ENCODE results near the gene DCTN4. TPM values are rescaled to one million over a fixed set of nuclear protein-coding genes. Genes with fewer than 3 reads are reported as not detected.
A peak's percentile ranks its signal among the peaks of the same experiment; 100 is the strongest.

DCTN4 gene
- total and polyA plus RNA-seq, 7 donors = 17.5 to 56.0 (median 51.0) TPM

DNA sequence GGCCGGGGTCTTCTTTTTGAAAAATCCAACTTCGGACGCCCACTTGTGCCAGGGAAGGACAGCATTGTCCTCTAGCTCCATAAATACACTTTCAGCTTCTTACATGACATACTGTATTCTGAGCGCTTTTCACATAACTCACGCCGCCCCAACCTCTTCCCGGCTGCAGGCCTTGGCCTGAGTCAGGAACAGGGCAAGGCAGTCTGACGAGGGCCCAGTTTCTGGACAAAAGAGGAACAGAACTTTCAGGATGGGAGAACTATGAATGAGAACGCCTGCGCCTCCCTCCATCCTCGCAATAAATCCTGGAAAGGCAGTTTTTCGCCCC, 650 bp downstream of the DCTN4 start:
- H3K27ac ChIP-seq = peak overlapping the region; percentile 93 to 95 (median 94)
- TF ChIP-seq, protein P1, sequence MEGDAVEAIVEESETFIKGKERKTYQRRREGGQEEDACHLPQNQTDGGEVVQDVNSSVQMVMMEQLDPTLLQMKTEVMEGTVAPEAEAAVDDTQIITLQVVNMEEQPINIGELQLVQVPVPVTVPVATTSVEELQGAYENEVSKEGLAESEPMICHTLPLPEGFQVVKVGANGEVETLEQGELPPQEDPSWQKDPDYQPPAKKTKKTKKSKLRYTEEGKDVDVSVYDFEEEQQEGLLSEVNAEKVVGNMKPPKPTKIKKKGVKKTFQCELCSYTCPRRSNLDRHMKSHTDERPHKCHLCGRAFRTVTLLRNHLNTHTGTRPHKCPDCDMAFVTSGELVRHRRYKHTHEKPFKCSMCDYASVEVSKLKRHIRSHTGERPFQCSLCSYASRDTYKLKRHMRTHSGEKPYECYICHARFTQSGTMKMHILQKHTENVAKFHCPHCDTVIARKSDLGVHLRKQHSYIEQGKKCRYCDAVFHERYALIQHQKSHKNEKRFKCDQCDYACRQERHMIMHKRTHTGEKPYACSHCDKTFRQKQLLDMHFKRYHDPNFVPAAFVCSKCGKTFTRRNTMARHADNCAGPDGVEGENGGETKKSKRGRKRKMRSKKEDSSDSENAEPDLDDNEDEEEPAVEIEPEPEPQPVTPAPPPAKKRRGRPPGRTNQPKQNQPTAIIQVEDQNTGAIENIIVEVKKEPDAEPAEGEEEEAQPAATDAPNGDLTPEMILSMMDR (IDR thresholded peaks at IDR 0.05) = no peak
- TF ChIP-seq EP300 (IDR thresholded peaks at IDR 0.05) = no peak
- TF ChIP-seq POLR2A (IDR thresholded peaks at IDR 0.05) = peak in 1 of 2 donors; percentile 25
- TF ChIP-seq POLR2AphosphoS5 (IDR thresholded peaks at IDR 0.05) = peak in 1 of 4 donors; percentile 21
- H3K9me3 ChIP-seq = no peaks in the 10 kb centered on the region
- peak overlapping the region; percentile 57 to 69 (median 66) for H3K4me3 ChIP-seq
- DNase-seq = no peak
- H3K36me3 ChIP-seq = peaks cover 7 to 30% (median 12%) of the 10 kb centered on the region in 4 donors
- peaks cover 0 to 27% (median 17%) of the 10 kb centered on the region in 4 donors for H3K4me1 ChIP-seq
- 1 to 4% methylated on average over 12 of the region's 12 CpGs for WGBS, 2 donors
- intact Hi-C loops (cut with DNase I) = loop anchor here (1.0 to 2.0 kb wide), 2 partner anchors 21 to 57 kb away; partner anchors contain the start of gene RBM22
- no peaks in the 10 kb centered on the region for H3K27me3 ChIP-seq

DNA sequence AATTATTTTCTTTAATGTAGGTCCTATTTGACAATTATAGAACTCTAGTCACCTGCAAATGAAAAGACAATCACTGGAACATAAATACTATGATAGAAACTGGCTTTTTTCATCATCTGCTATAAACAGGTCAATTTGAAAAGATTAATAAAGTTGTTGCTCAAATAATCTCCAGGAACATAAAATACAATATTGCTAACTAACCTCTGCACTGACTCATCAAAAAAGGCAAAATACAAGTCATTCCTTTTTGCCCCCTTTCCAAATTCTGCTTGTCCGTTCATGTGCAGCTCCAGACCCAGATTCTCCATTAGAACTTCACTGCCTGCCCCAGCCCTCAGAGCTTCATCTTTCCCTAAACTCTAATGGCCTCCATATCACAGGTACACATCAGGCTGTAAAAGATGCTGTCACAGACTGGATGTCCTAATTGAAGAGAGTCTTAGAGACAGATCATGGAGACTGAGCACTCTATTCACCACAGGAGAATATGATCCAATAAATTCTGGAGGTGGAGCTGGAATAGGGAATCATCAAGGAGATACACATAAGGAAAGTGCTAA, 1.6 kb downstream of the DCTN4 start:
- WGBS, 2 donors = 85 to 90% methylated on average over 1 of the region's 1 CpG
- TF ChIP-seq POLR2A (IDR thresholded peaks at IDR 0.05) = no peak
- TF ChIP-seq POLR2AphosphoS5 (IDR thresholded peaks at IDR 0.05) = no peak
- TF ChIP-seq, protein P1 (IDR thresholded peaks at IDR 0.05) = no peak
- TF ChIP-seq EP300 (IDR thresholded peaks at IDR 0.05) = no peak
- Histone ChIP-seq H3K27me3 (no peaks in the 10 kb centered on the region), H3K36me3 (peaks cover 15 to 40% (median 21%) of the 10 kb centered on the region in 4 donors), H3K9me3 (no peaks in the 10 kb centered on the region), H3K4me1 (peaks cover 0 to 27% (median 17%) of the 10 kb centered on the region in 4 donors), H3K4me3 (peak overlapping the region in 1 of 4 donors; percentile 69), H3K27ac (peak overlapping the region; percentile 93 to 95 (median 94))
- no peak for DNase-seq
- intact Hi-C loops (cut with DNase I) = no loop called here

DNA sequence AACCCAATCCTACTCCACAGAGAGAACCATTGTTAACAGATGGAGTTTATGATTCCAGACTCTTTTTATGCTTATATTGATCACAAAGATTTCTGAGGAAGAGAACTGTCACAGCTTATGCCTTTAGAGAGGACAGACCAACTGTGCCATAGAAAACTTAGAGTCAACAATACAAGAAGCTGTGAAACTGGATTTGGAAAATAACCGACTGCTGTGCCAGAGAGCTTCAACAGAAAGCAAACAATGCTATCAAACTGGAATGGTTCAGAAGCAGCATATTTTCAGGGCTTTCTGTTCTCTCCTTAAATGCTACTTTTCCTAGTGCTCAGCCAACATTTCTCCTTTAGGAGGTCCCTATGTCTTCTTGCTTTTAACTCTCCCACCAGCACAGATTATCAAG, 5.0 kb downstream of the DCTN4 start:
- Histone ChIP-seq H3K27me3 (no peaks in the 10 kb centered on the region), H3K36me3 (peaks cover 16 to 65% (median 21%) of the 10 kb centered on the region in 4 donors), H3K27ac (no peak overlapping the region), H3K4me3 (no peak overlapping the region), H3K9me3 (no peaks in the 10 kb centered on the region), H3K4me1 (peaks cover 0 to 42% (median 27%) of the 10 kb centered on the region in 4 donors)
- WGBS, 2 donors = 24 to 66% methylated on average over 1 of the region's 1 CpG
- TF ChIP-seq POLR2A (IDR thresholded peaks at IDR 0.05) = no peak
- no peak for TF ChIP-seq EP300 (IDR thresholded peaks at IDR 0.05)
- TF ChIP-seq, protein P1 (IDR thresholded peaks at IDR 0.05) = no peak
- no peak for TF ChIP-seq POLR2AphosphoS5 (IDR thresholded peaks at IDR 0.05)
- intact Hi-C loops (cut with DNase I) = no loop called here
- DNase-seq = no peak

DNA sequence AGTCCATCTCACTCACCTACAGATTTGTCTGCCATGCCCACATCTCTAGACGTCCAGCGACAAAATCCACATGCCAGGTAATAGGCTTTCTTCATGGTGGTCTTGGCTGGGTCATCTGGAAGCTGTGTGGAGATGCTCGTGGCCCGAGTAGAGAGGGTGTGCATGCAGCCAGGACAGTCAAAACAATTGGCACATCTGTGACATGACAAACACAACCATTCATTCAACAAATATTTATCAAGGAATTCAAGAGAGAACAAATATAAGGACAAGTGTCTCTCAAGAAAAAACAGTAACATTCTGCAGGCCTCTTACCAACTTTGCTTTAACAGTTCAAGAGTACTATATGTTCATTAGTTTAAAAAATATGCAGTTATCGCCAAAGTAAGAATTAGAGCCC, 5.4 kb downstream of the DCTN4 start:
- peaks cover 16 to 65% (median 21%) of the 10 kb centered on the region in 4 donors for H3K36me3 ChIP-seq
- 50 to 81% methylated on average over 5 of the region's 5 CpGs for WGBS, 2 donors
- no peak for DNase-seq
- peaks cover 0 to 42% (median 27%) of the 10 kb centered on the region in 4 donors for H3K4me1 ChIP-seq
- intact Hi-C loops (cut with DNase I) = no loop called here
- TF ChIP-seq POLR2A (IDR thresholded peaks at IDR 0.05) (no peak), EP300 (IDR thresholded peaks at IDR 0.05) (no peak), POLR2AphosphoS5 (IDR thresholded peaks at IDR 0.05) (no peak)
- TF ChIP-seq, protein P1 (IDR thresholded peaks at IDR 0.05) = no peak
- no peak overlapping the region for H3K4me3 ChIP-seq
- no peaks in the 10 kb centered on the region for H3K27me3 ChIP-seq
- H3K9me3 ChIP-seq = no peaks in the 10 kb centered on the region
- no peak overlapping the region for H3K27ac ChIP-seq
